Osteocyte (in vitro differentiated cells): ENCODE results near the gene ARHGAP6. TPM values are rescaled to one million over a fixed set of nuclear protein-coding genes. Genes with fewer than 3 reads are reported as not detected.
A peak's percentile ranks its signal among the peaks of the same experiment; 100 is the strongest.

Experiments used
- DNase-seq: peaks from one replicate; pipeline ENCODE4 v3.0.0; 2021; ENCODE audit warnings: mixed read lengths; ENCODE audit not compliant: unreplicated experiment; ENCODE audit errors: extremely low spot score
- H3K27ac Mint-ChIP-seq: one replicate; pipeline ENCODE4 v1.8.0; 2021; ENCODE audit warnings: mild to moderate bottlenecking, mixed read lengths; ENCODE audit not compliant: unreplicated experiment
- H3K27me3 Mint-ChIP-seq: one replicate; pipeline ENCODE4 v1.8.0; 2021; ENCODE audit warnings: mixed read lengths; ENCODE audit not compliant: unreplicated experiment
- H3K36me3 Mint-ChIP-seq: one replicate; pipeline ENCODE4 v1.8.0; 2021; ENCODE audit warnings: mixed read lengths; ENCODE audit not compliant: unreplicated experiment
- H3K4me1 Mint-ChIP-seq: one replicate; pipeline ENCODE4 v1.8.0; 2021; ENCODE audit warnings: mixed read lengths; ENCODE audit not compliant: unreplicated experiment
- H3K4me3 Mint-ChIP-seq: one replicate; pipeline ENCODE4 v1.8.0; 2021; ENCODE audit warnings: mild to moderate bottlenecking, moderate library complexity, mixed read lengths; ENCODE audit not compliant: unreplicated experiment
- H3K9me3 Mint-ChIP-seq: one replicate; pipeline ENCODE4 v1.8.0; 2021; ENCODE audit warnings: mixed read lengths; ENCODE audit not compliant: unreplicated experiment
- CTCF ChIP-seq: fragments of 200-600 bp; sonication (generic); IDR thresholded peaks from 2 replicates; pipeline ENCODE4 v1.5.0; 2021; ENCODE audit warnings: antibody characterized with exemption, mild to moderate bottlenecking, moderate library complexity
- total RNA-seq: library from RNA; stranded (reverse); gene quantifications from 2 replicates; pipeline ENCODE4 v1.2.1, GENCODE V29; 2021

Gene ARHGAP6
- total RNA-seq, 1 donor from 2014 or later = 3.5 TPM

GRCh38 chrX:11540532-11541377 lies 125.0 kb downstream of the ARHGAP6 start:
- no peaks in the 10 kb centered on the region for H3K4me1 Mint-ChIP-seq
- no peaks in the 10 kb centered on the region for H3K27me3 Mint-ChIP-seq
- no peak overlapping the region for H3K27ac Mint-ChIP-seq
- no peak for TF ChIP-seq CTCF
- no peaks in the 10 kb centered on the region for H3K36me3 Mint-ChIP-seq
- no peak for DNase-seq
- H3K9me3 Mint-ChIP-seq = no peaks in the 10 kb centered on the region
- no peak overlapping the region for H3K4me3 Mint-ChIP-seq

- no peak overlapping the region for H3K27ac Mint-ChIP-seq
- H3K4me3 Mint-ChIP-seq = no peak overlapping the region
- no peaks in the 10 kb centered on the region for H3K27me3 Mint-ChIP-seq
- DNase-seq = no peak
- H3K9me3 Mint-ChIP-seq = no peaks in the 10 kb centered on the region
- TF ChIP-seq CTCF = no peak
- H3K4me1 Mint-ChIP-seq = peaks cover 2% of the 10 kb centered on the region
- H3K36me3 Mint-ChIP-seq = no peaks in the 10 kb centered on the region
Observed at GRCh38 chrX:11537141-11537540, 128.6 kb downstream of the ARHGAP6 start.

GRCh38 chrX:11535156-11535919 lies 130.4 kb downstream of the ARHGAP6 start:
- Mint-ChIP-seq H3K36me3 (no peaks in the 10 kb centered on the region), H3K4me3 (no peak overlapping the region), H3K27ac (no peak overlapping the region), H3K4me1 (peaks cover 13% of the 10 kb centered on the region), H3K9me3 (no peaks in the 10 kb centered on the region), H3K27me3 (no peaks in the 10 kb centered on the region)
- DNase-seq = no peak
- TF ChIP-seq CTCF = no peak

- H3K4me1 Mint-ChIP-seq = peaks cover 18% of the 10 kb centered on the region
- DNase-seq = no peak
- no peak overlapping the region for H3K27ac Mint-ChIP-seq
- no peaks in the 10 kb centered on the region for H3K9me3 Mint-ChIP-seq
- no peaks in the 10 kb centered on the region for H3K27me3 Mint-ChIP-seq
- TF ChIP-seq CTCF = peak; percentile 82
- H3K4me3 Mint-ChIP-seq = no peak overlapping the region
- H3K36me3 Mint-ChIP-seq = no peaks in the 10 kb centered on the region
Observed at GRCh38 chrX:11533199-11533651, 132.5 kb downstream of the ARHGAP6 start.
